Mesodermal cell (in vitro differentiated cells): Measurements from ENCODE around the gene TASOR. TPM values are rescaled to one million over a fixed set of nuclear protein-coding genes. Genes with fewer than 3 reads are reported as not detected.
A peak's percentile ranks its signal among the peaks of the same experiment; 100 is the strongest.
"Not testable (repeated sequence)": the region's sequence is repeated elsewhere in the genome, so short reads cannot be mapped to it uniquely, and the experiment has no call there.

Experiments
- H3K27ac ChIP-seq: 2 replicates; pipeline ENCODE4 v1.7.0; 2013; ENCODE audit warnings: mild to moderate bottlenecking, low read depth, low read length, moderate library complexity; ENCODE audit not compliant: severe bottlenecking
- H3K36me3 ChIP-seq: 2 replicates; pipeline ENCODE4 v1.7.1; 2013; ENCODE audit warnings: mild to moderate bottlenecking, low read length, moderate library complexity; ENCODE audit not compliant: control insufficient read depth, insufficient read depth
- H3K4me1 ChIP-seq: one replicate; pipeline ENCODE4 v1.7.1; 2013; ENCODE audit warnings: mild to moderate bottlenecking, low read length; ENCODE audit not compliant: insufficient read depth, control insufficient read depth, poor library complexity, severe bottlenecking
- H3K4me3 ChIP-seq: 2 replicates; pipeline ENCODE4 v1.7.0; 2013; ENCODE audit warnings: low read length, control low read depth, mild to moderate bottlenecking; ENCODE audit not compliant: insufficient read depth, poor library complexity, severe bottlenecking; ENCODE audit errors: extremely low read depth
- H3K9me3 ChIP-seq: 2 replicates; pipeline ENCODE4 v1.7.1; 2013; ENCODE audit warnings: mild to moderate bottlenecking, low read length, moderate library complexity; ENCODE audit not compliant: control insufficient read depth
- WGBS, 2 experiments: methylation state at CpG; one replicate each; pipeline ENCODE4 v1.1.5; 2013; ENCODE audit warnings: missing lambda C conversion rate in 2 of 2; ENCODE audit not compliant: insufficient coverage in 2 of 2; 5-methylcytosine and 5-hydroxymethylcytosine counted together
- polyA plus RNA-seq, 2 experiments: library from polyadenylated mRNA; stranded (reverse); fragments of 50-300 nt; gene quantifications; one replicate each; pipeline ENCODE4 v1.2.3, GENCODE V29; 2013

TASOR gene
- polyA plus RNA-seq (2013, experiment 1 of 2): 52.0 TPM
- polyA plus RNA-seq (2013, experiment 2 of 2): 46.8 TPM

GRCh38 chr3:56683122-56683817, at the start of gene TASOR:
Gene TASOR (minus strand): TSS chr3:56683265. CDS start chr3:56683006, 259 bp downstream.
- WGBS, 2 experiments: 34 to 36% methylated on average over 54 to 60 of the region's 68 CpGs
- no peaks in the 10 kb centered on the region for H3K4me1 ChIP-seq
- peaks cover 19% of the 10 kb centered on the region for H3K36me3 ChIP-seq

DNA sequence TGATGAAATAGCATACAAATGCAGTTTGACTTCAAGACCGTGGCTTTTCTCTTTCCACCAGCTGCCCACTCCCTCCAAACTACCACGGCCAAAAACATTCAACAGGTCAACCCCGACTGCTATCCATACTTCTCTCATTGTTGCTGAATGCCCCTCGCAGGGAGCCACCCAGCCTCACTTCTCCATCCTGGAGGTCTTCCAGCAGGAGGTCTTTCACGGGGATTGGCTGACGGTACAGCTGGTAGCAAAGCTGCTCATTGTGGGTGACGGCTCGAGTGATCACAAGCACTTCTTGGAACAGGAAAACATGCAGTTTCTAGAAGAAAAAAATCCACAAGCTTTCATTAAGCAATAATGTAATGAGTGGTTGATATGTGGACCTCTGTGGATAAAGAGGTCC, 49.0 kb upstream of the TASOR start:
- WGBS, 2 experiments: 88 to 93% methylated on average over 5 to 6 of the region's 8 CpGs
- Histone ChIP-seq H3K36me3 (peaks cover 64% of the 10 kb centered on the region), H3K4me3 (no peak overlapping the region), H3K27ac (no peak overlapping the region), H3K9me3 (no peaks in the 10 kb centered on the region), H3K4me1 (no peaks in the 10 kb centered on the region)

More at GRCh38 chr3:56683122-56683817, at the start of gene TASOR:
- Histone ChIP-seq H3K9me3 (peaks cover 11% of the 10 kb centered on the region), H3K4me3 (peak within 1 kb of the TSS; percentile 84), H3K27ac (peak within 1 kb of the TSS; percentile 99)

- no peaks in the 10 kb centered on the region for H3K4me1 ChIP-seq
- no peak overlapping the region for H3K4me3 ChIP-seq
- H3K27ac ChIP-seq: no peak overlapping the region
- 98 to 100% methylated on average over 2 to 3 of the region's 3 CpGs for WGBS, 2 experiments
- H3K9me3 ChIP-seq: no peaks in the 10 kb centered on the region
- peaks cover 50% of the 10 kb centered on the region for H3K36me3 ChIP-seq
These were observed 42.1 kb upstream of the TASOR start for GRCh38 chr3:56725175-56725574.

DNA sequence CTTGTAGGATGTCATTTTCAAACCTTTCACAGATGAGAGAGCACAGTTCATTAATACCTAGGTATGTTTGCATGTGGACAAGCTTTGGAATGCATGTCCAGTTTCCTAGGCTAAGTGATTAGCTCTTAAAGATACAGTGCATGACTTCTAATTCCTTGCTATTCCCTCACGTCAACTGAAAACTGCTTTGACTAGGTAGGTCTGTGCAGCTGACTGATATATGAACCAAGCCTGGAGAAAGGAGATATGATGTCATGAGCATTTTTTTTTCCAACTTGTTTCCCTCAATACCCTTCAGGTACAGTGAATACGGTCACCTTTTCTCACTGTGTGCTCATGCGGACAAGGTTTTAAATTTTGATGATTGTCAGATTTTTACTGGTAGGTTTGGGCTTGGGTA, 41.6 kb upstream of the TASOR start:
- Histone ChIP-seq H3K27ac (no peak overlapping the region), H3K4me1 (no peaks in the 10 kb centered on the region), H3K9me3 (no peaks in the 10 kb centered on the region), H3K4me3 (no peak overlapping the region), H3K36me3 (peaks cover 45% of the 10 kb centered on the region)
- WGBS, 2 experiments: 100% methylated on average over 1 of the region's 3 CpGs

DNA sequence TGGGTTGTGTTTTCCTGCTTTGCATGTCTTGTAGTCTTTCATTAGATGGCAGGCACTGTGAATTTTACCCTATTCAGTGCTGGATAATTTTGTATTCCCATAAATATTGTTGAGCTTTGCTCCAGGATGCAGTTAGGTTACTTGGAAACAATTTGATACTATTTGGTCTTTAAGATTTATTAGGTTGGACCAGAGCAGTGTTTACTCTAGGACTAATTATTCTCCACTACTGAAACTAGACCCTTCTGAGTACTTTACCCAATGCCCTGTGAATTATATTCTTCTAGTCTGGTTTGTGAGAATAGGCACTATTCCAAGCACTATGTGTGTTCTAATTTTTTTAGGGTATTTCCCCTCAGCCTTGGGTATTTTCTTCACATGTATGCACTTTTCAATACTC, 37.8 kb upstream of the TASOR start:
- Histone ChIP-seq H3K4me3 (no peak overlapping the region), H3K9me3 (no peaks in the 10 kb centered on the region), H3K36me3 (peaks cover 10% of the 10 kb centered on the region), H3K27ac (no peak overlapping the region), H3K4me1 (no peaks in the 10 kb centered on the region)

DNA sequence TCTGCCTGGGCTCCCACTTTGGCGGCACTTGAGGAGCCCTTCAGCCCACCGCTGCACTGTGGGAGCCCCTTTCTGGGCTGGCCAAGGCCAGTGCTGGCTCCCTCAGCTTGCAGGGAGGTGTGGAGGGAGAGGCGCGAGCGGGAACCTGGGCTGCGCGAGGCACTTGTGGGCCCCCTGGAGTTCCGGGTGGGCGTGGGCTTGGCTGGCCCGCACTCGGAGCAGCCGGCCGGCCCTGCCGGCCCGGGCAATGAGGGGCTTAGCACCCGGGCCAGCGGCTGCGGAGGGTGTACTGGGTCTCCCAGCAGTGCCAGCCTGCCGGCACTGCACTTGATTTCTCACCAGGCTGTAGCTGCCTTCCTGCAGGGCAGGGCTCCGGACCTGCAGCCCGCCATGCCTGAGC, 35.7 kb upstream of the TASOR start:
- WGBS, 2 experiments: 93 to 97% methylated on average over 17 of the region's 21 CpGs
- H3K4me1 ChIP-seq, H3K9me3 ChIP-seq, H3K4me3 ChIP-seq, H3K27ac ChIP-seq, H3K36me3 ChIP-seq: not testable (repeated sequence)

DNA sequence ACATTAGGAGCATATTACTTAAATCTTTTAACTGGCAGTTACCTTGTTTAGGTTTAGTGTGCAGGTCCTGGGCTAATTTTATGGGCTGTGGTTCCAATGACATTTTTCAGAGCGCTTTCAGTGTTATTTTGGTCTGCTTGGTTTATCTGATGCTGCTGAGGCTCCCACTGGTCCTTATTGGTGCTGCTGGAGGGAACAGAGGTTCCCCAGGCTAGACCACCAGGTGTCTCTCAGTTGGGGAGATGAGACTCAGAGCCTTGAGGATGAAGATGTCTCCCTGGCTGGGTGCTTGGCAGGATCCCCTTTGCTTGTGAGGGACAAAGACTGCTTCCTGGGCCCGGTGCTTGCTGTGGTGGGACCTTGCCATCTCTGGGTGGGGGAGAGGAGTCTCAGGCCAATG, 28.3 kb upstream of the TASOR start:
- H3K4me3 ChIP-seq: no peak overlapping the region
- 86 to 100% methylated on average over 2 of the region's 2 CpGs for WGBS, 2 experiments
- H3K4me1 ChIP-seq: no peaks in the 10 kb centered on the region
- H3K9me3 ChIP-seq: no peaks in the 10 kb centered on the region
- no peak overlapping the region for H3K27ac ChIP-seq
- no peaks in the 10 kb centered on the region for H3K36me3 ChIP-seq

- not testable (repeated sequence) for H3K4me1 ChIP-seq, H3K9me3 ChIP-seq, H3K4me3 ChIP-seq, H3K27ac ChIP-seq, H3K36me3 ChIP-seq
- 80% methylated on average over 1 of the region's 6 CpGs; no CpG with 5 or more reads in 1 of the 2 experiments for WGBS, 2 experiments
These were observed 24.3 kb upstream of the TASOR start for GRCh38 chr3:56707412-56707811.

DNA sequence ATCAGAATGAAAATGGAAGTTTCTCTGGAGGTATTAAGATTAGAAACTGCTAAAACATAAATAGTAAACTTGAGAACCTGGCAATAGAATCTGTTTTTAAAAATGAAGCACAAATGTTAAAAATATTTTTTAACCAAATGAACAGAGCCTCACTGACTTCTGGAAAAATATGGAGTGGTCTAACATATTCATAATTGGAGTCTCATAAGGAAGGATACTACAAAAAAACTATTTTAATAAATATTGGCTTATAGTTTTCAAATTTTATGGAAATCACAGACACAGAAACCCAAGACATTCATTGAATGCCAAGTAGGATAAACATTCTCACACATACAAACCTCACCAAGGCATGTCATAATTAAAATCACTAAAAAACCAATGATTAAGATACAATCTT, 23.6 kb upstream of the TASOR start:
- Histone ChIP-seq H3K9me3 (no peaks in the 10 kb centered on the region), H3K4me1 (no peaks in the 10 kb centered on the region), H3K27ac (no peak overlapping the region), H3K4me3 (no peak overlapping the region), H3K36me3 (no peaks in the 10 kb centered on the region)

- Histone ChIP-seq H3K36me3 (no peaks in the 10 kb centered on the region), H3K4me1 (no peaks in the 10 kb centered on the region), H3K27ac (no peak overlapping the region), H3K4me3 (no peak overlapping the region), H3K9me3 (no peaks in the 10 kb centered on the region)
- 100% methylated on average over 1 of the region's 3 CpGs; no CpG with 5 or more reads in 1 of the 2 experiments for WGBS, 2 experiments
These were observed 21.6 kb upstream of the TASOR start for GRCh38 chr3:56704706-56705105.

DNA sequence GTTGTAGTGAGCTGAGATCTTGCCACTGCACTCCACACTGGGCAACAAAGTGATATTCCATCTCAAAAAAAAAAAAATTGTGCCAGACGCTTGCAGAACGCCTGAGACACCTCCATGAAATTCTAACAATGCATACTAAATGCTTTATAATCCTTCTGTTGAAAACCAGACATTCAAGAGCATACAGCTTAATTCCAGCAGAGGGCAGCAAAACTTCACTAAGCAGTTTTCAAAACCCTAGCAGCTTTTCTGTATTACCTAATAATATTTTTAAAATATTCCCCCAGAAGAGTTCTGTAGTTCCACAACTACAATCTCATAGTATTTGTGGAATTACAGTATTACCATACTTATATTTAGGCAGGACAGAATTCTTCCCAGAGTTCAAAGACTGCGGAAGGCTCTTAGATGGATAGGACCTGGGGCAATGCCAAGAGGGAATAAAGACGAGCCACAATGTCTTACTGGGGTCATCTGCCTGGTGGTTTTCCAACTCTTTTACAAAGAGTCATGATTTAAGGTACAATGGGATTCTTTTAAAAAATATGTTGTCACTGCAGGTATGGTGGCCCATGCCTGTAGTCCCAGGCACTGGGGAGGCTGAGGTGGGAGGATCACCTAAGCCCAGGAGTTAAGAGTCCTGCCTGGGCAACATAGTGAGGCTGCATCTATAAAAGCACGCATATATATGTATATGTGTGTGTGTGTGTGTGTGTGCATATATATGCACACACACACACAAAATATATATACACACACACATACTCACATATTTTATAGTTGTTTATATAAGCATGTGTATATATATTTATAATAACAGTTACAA, 19.6 kb upstream of the TASOR start:
- WGBS, 2 experiments: 46 to 56% methylated on average over 4 of the region's 5 CpGs

More for the DNA sequence above, 19.6 kb upstream of the TASOR start:
- Histone ChIP-seq H3K4me1 (no peaks in the 10 kb centered on the region), H3K4me3 (no peak overlapping the region), H3K9me3 (no peaks in the 10 kb centered on the region), H3K36me3 (no peaks in the 10 kb centered on the region), H3K27ac (no peak overlapping the region)
